IPS-NIHi7 (cell line): ENCODE data around the gene TMSB15C.

Experiments
- DNase-seq: peaks from one replicate; pipeline ENCODE4 v3.0.0; 2012; ENCODE audit warnings: mixed read lengths; ENCODE audit errors: extremely low spot score

Gene TMSB15C

DNA sequence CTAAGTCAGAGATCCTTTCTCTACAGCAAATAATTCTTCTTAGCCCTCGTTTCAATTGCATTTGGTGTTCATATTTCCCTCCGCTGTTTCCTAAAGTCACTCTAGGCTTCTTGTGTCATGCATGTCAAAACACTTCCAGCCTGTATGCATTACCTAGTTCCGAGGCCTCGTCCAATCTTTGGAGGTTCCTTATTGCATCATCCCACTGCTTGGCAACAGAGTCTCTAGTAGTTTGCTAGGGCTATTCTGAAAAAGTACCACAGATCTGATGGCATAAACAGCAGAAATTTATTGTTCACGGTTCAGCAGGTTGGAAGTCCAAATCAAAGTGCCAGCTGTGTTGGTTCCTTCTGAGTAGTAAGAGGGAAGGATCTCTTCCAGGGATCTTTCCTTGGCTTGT, 30.4 kb downstream of the TMSB15C start:
- no peak for DNase-seq

DNA sequence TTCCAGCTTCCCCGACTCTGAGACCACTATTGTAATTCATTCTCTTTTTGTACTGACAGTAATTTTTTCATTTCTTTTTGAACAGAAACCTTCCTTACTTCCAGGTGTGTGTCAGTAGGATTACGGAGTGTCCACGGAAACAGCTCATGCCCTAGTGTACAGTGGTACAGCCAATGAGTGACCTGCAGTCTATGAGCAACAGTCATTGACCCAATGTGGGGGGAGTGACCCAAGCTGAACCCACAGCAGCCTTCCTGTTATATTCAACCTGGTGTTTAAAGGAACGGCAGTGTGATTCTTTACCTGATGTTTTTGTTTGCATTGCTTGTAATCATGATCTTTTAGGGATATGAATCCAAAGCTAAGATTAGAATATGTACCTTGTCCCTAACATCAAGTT, 35.0 kb downstream of the TMSB15C start:
- no peak for DNase-seq

DNA sequence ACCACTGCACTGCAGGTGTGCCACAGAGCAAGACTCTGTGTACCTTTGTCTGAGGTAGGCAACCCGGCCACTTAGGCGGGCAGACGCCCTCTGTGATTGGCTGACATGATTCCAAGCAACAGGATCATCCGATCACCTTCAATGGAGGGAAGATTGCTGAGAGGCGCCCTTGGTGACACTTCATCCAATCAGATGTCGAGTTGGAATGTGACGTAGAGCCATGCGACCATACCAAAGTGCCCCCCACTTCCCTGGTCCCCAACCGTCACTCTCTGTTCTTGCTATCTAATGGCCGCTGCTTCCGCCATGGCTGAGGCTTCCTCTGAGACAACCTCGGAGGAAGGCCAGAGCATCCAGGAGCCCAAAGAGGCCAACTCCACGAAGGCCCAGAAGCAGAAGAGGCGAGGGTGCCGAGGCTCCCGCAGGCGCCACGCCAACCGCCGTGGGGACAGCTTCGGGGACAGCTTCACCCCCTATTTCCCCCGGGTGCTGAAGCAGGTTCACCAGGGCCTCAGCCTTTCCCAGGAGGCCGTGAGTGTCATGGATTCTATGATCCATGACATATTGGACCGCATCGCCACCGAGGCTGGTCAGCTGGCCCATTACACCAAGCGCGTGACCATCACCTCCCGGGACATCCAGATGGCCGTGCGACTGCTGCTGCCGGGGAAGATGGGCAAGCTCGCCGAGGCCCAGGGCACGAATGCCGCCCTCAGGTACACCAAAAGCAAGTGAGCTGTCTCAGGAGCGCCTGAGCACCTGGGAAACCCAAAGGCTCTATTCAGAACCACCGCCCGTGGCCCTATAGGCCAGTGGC, 36.1 kb downstream of the TMSB15C start, which contains the start of gene H2BW2:
Gene H2BW2 (plus strand): TSS at position 268 of the 817 bp plus-strand sequence. CDS start 39 bp downstream, at position 307.
- no peak for DNase-seq
